Activated naive CD8-positive, alpha-beta T cell treated with anti-CD3 and anti-CD28 coated beads for 36 hours (primary cell): ENCODE measurements around the gene SPDYE3. TPM values are rescaled to one million over a fixed set of nuclear protein-coding genes. Genes with fewer than 3 reads are reported as not detected.
"Not testable (repeated sequence)": the region's sequence is repeated elsewhere in the genome, so short reads cannot be mapped to it uniquely, and the experiment has no call there.

Experiments used
- DNase-seq: peaks from one replicate; pipeline ENCODE4 v3.0.0; 2021
- H3K27ac Mint-ChIP-seq: one replicate; pipeline ENCODE4 v1.8.0; 2022; ENCODE audit warnings: mild to moderate bottlenecking, moderate library complexity, mixed read lengths
- H3K27me3 Mint-ChIP-seq: one replicate; pipeline ENCODE4 v1.8.0; 2022; ENCODE audit warnings: mild to moderate bottlenecking, mixed read lengths
- H3K36me3 Mint-ChIP-seq: one replicate; pipeline ENCODE4 v1.8.0; 2021; ENCODE audit warnings: mild to moderate bottlenecking, mixed read lengths
- H3K4me1 Mint-ChIP-seq: one replicate; pipeline ENCODE4 v1.8.0; 2021; ENCODE audit warnings: mixed read lengths
- H3K4me3 Mint-ChIP-seq: one replicate; pipeline ENCODE4 v1.8.0; 2022; ENCODE audit warnings: mild to moderate bottlenecking, moderate library complexity, mixed read lengths
- H3K9me3 Mint-ChIP-seq: one replicate; pipeline ENCODE4 v1.8.0; 2022; ENCODE audit warnings: mixed read lengths
- total RNA-seq, 2 experiments: library from RNA; stranded (reverse); gene quantifications; one replicate each; pipeline ENCODE4 v1.2.3, GENCODE V29; 2021

Gene SPDYE3
- total RNA-seq, 2 experiments from 2014 or later: not detected

DNA sequence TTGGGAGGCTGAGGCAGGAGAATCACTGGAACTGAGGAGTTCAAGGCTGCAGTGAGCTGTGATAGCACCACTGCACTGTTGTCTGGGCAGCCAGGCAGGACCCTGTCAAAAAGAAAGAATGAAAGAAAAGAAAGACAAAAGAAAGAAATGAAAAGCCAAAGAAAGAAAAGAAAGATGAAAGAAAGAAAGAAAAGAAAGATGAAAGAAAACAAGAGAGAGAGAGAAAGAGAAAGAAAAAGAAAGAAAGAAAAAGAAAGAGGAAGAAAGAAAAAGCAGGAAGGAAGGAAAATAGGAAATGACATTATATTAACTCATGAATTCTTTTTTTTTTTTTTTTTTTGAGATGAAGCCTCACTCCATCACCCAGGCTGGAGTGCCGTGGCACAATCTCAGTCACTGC is 32.4 kb upstream of the SPDYE3 start:
- peaks cover 2% of the 10 kb centered on the region for H3K36me3 Mint-ChIP-seq
- no peaks in the 10 kb centered on the region for H3K9me3 Mint-ChIP-seq
- DNase-seq: no peak
- no peak overlapping the region for H3K4me3 Mint-ChIP-seq
- H3K27me3 Mint-ChIP-seq: no peaks in the 10 kb centered on the region
- peaks cover 13% of the 10 kb centered on the region for H3K4me1 Mint-ChIP-seq
- H3K27ac Mint-ChIP-seq: no peak overlapping the region

DNA sequence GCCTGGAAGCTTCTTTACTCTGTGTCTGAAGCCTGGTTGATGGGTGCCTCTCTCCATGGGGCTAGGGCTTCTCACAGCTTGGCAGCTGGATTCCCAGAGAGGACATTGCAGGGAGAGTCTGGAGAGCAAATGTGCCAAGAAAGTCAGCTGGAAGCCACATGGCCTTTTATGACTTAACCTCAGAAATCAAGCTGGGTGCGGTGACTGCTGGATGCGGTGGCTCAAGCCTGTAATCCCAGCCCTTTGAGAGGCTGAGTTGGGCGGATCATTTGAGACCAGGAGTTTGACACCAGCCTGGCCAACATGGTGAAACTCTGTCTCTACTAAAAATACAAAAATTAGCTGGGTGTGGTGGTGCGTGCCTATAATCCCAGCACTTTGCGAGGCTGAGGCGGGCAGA is 31.4 kb upstream of the SPDYE3 start:
- DNase-seq, H3K27me3 Mint-ChIP-seq, H3K27ac Mint-ChIP-seq, H3K9me3 Mint-ChIP-seq, H3K36me3 Mint-ChIP-seq, H3K4me1 Mint-ChIP-seq, H3K4me3 Mint-ChIP-seq: not testable (repeated sequence)

DNA sequence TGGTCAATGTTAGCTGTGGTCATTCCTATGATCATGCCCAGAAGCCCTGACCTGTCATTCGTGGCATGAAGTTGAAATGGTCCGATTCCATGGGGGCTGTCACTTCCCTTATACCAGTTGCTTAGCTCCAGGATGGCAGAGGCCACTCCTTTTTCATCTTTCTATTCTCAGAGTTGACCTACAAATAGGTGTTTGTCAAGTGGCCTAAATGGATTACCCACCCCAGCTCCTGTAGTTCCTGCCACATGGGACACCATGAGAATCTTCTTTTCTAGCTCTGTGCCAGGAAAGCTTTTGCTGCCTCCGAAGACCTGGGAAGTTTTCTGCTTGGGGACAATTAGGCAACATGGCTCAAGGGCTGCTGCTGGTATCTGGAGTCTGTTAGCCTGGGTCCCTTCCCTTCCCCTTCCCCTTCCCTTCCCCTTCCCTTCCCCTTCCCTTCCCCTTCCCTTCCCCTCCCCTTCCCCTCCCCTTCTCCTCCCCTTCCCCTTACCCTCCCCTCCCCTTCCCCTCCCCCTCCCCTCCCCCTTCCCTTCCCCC is 25.4 kb upstream of the SPDYE3 start:
- not testable (repeated sequence) for H3K27me3 Mint-ChIP-seq, H3K36me3 Mint-ChIP-seq, H3K4me1 Mint-ChIP-seq, DNase-seq, H3K4me3 Mint-ChIP-seq, H3K27ac Mint-ChIP-seq, H3K9me3 Mint-ChIP-seq

DNA sequence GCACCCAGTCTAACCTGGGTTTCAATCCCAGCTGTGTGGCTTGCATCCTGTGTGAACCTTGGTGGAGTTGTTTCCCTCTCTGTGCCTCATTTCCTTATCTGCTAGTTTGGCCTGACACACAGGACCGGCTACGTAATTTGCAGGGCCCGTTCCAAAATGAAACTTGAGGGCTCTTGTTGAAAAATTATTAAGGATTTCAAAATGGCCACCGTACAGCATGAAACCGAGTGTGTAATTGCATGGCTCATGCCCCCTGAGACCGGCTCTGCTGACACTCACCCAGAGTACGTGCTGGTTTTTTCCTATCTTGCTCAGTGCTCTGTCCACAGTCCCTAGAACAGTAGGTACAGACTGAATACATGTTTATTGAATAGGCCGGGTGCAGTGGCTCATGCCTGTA is 24.4 kb upstream of the SPDYE3 start:
- not testable (repeated sequence) for H3K36me3 Mint-ChIP-seq, H3K9me3 Mint-ChIP-seq, H3K27ac Mint-ChIP-seq, H3K4me3 Mint-ChIP-seq, DNase-seq, H3K4me1 Mint-ChIP-seq, H3K27me3 Mint-ChIP-seq

DNA sequence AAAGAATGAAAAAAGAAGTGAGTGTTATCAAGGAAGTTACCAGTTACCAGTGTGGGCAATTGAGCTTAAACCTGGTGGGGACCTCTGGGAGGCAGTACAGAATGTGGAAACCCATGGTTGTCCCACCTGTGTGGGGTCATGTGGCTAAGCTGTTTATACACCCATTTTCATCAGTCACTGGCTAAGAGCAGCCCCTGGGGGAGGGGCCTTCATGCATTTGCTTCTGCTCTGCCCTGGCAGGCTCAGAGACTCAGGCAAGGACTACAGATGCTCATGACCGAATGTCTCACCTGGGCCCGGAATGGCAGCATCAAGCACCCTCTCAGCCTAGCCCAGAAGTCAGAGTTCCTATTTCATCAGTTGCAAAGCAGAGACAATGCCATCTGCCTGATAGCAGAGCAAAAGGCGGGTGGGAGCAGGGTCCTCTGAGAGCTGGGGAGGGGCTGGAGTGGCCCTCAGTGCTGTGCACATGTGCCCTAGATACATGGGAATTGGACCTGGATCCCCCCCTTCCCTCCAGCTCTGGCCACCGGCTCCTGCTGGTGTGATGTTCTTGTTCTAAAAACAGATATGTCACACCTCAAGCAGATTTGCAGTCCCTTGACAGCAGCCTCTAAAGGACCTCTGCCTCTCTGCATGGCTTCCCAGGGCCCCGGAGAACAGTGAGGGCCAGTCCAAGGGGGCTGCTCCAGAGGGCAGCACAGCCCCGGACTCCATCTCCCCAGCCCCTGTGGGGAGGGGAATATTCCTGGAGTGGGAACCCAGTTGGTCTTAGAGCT is 20.1 kb upstream of the SPDYE3 start:
- not testable (repeated sequence) for H3K4me1 Mint-ChIP-seq, DNase-seq, H3K36me3 Mint-ChIP-seq, H3K9me3 Mint-ChIP-seq, H3K27ac Mint-ChIP-seq, H3K4me3 Mint-ChIP-seq, H3K27me3 Mint-ChIP-seq

DNA sequence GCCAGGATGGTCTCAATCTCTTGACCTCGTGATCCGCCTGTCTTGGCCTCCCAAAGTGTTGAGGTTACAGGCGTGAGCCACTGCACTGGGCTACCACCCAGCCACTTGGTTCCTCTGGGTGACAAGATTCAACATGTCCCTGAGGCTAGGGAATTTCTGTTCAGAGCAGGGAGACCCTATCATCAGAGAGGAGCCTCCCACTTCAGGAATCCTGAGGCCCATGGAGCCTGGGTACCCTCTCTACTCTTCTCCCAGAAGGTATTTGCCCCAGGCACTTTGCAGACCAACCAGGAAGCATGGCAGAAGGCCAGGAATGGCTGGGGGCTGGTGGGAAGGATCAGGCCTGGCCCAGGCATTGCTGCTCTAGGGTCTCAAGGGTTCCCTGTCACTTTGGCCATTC is 19.2 kb upstream of the SPDYE3 start:
- not testable (repeated sequence) for H3K9me3 Mint-ChIP-seq, H3K27me3 Mint-ChIP-seq, H3K4me3 Mint-ChIP-seq, H3K36me3 Mint-ChIP-seq, H3K27ac Mint-ChIP-seq, H3K4me1 Mint-ChIP-seq, DNase-seq

DNA sequence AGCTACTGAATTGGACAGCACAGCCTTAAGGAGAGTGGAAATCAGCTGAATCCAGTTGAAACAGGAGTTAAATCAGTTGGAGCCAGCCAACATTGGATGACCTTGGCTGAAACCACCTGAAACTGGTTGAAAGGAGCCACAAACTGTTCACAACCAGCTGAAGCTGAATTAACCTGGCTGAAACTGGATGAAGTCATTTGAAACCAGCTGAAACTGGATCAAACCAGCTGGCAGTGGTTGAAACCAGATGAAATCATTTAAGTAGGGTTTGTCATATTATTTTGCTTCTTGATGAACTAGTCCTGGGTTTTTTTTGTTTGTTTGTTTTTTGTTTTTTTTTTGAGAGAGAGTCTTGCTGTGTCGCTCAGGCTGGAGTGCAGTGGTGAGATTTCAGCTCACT is 15.3 kb upstream of the SPDYE3 start:
- H3K27ac Mint-ChIP-seq: not testable (repeated sequence)

DNA sequence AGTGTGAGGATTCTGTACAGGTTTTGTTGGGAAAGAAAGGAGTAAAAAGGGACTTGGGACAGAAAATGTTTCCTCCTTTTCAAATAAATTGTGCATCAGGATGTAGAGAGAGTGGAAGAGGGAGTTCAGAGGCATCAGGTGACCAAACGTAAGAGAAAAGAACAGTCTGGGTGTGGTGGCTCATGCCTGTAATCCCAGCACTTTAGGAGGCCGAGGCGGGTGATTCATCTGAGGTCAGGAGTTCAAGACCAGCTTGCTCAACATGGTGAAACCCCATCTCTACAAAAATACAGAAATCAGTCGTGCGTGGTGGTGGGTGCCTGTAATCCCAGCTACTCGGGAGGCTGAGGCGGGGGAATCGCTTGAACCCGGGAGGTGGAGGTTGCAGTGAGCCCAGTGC is 12.2 kb upstream of the SPDYE3 start:
- DNase-seq, H3K27me3 Mint-ChIP-seq, H3K9me3 Mint-ChIP-seq, H3K4me3 Mint-ChIP-seq, H3K4me1 Mint-ChIP-seq, H3K27ac Mint-ChIP-seq, H3K36me3 Mint-ChIP-seq: not testable (repeated sequence)

More for the DNA sequence above, 15.3 kb upstream of the SPDYE3 start:
- not testable (repeated sequence) for H3K4me1 Mint-ChIP-seq, H3K4me3 Mint-ChIP-seq, H3K27me3 Mint-ChIP-seq, H3K36me3 Mint-ChIP-seq, H3K9me3 Mint-ChIP-seq, DNase-seq

DNA sequence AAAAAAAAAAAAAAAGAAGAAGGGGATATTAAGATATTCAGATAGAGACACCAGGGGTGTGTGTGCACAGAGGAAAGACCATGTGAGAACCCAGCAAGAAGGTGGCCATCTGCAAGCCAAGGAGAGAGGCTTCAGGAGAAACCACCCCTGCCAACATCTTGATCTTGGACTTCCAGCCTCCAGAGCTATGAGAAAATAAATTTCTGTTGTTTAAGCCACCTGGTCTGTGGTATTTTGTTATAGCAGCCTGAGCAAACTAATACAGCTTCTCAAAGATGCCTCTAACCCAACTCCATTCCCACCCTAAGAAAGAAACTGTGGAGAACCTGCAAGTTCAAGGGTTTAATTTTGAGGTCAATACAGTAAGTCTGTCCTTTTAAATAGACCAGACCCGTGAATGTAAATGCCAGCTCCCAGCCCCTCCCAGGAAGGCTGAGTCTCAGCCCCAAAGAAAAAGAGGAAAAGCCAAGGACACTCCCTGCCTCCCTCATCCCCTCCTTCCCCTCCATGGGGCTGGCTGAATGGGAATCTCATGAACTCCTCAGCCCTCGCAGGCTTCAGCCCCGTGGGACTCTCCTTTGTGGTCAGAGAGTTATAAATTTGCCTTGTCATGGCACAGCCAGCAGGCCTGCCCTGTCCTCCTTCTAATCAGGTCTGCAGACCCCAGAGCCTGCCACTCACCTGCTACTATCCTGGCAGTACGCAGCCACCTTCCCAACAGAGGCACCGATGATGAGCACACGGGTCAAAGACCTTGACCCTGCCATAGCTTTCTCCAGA is 9.5 kb upstream of the SPDYE3 start:
- DNase-seq, H3K4me1 Mint-ChIP-seq, H3K36me3 Mint-ChIP-seq, H3K9me3 Mint-ChIP-seq, H3K27me3 Mint-ChIP-seq, H3K4me3 Mint-ChIP-seq, H3K27ac Mint-ChIP-seq: not testable (repeated sequence)

DNA sequence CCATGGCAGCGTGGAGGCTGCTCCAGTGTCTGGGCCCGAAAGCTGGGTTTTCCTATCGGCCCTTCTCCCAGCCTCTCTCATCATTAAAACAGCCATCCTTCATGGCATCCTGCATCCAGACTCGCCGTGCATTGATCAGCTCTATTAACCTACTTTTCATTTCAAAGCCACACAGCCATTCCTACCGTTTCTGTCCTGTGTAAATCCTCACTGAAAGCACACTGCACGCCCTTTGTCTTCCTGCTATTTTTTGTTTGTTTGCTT is 8.9 kb upstream of the SPDYE3 start:
- not testable (repeated sequence) for H3K4me1 Mint-ChIP-seq, H3K9me3 Mint-ChIP-seq, H3K27me3 Mint-ChIP-seq, DNase-seq, H3K36me3 Mint-ChIP-seq, H3K4me3 Mint-ChIP-seq, H3K27ac Mint-ChIP-seq

DNA sequence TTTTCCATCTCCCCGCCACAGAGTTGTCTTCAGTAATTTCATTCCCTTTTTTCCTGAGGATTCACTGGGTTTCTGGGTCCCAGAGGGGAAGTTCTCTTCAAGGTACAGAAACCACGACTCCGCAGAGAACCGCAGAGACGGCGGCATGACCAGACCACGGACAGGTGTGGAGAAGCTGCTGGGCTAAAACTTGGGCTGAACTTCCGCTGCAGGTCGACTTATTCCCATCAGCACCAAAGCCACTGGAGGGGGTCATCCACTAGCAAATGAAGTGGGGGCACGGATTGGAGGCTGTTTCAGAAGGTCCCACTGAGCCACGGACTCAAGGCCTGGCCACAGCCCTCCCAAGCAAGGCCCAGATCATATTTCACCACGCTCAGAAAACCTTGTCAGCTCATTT is 3.0 kb upstream of the SPDYE3 start:
- H3K4me3 Mint-ChIP-seq, DNase-seq, H3K36me3 Mint-ChIP-seq, H3K4me1 Mint-ChIP-seq, H3K9me3 Mint-ChIP-seq, H3K27me3 Mint-ChIP-seq, H3K27ac Mint-ChIP-seq: not testable (repeated sequence)

DNA sequence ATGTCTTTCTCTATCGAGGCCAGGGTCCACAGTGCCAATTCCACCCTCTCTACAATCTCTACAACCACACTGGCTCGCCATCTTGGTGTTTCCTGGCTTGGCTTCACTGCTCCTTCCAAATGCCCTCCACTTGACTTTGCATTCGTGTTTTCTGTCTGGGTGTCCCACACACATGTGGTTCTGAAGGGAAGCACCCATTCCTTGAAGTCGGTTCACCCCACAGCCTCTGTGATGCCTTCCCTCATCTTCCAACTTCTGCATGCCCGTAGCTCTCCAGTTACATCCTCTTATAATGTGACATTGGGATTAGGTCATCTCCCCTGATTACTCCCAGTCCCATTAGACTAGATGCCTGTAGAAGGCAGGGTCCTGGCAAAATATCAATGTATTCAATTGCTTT is 10.8 kb downstream of the SPDYE3 start:
- Mint-ChIP-seq H3K27ac (peak overlapping the region; percentile 4), H3K36me3 (peaks cover 17% of the 10 kb centered on the region)
- H3K9me3 Mint-ChIP-seq, DNase-seq, H3K4me3 Mint-ChIP-seq, H3K27me3 Mint-ChIP-seq, H3K4me1 Mint-ChIP-seq: not testable (repeated sequence)

DNA sequence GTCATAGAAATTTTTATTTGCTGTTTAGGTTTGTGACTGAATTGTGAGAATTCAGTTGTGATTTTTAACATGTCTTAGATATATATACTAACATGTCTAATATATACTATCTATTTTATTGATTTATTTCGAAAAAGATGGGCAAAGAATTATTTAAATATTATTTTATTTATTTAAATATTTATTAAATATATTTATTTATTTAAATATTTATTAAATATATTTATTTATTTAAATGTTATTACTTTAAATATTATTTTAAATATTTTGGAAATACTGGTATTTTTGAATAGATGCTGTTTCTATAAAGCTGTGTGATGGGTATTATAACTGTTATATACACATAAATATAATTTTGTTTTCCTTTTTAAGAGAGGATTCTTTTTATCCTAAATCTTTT is 14.1 kb downstream of the SPDYE3 start:
- H3K27ac Mint-ChIP-seq, H3K4me3 Mint-ChIP-seq, DNase-seq, H3K9me3 Mint-ChIP-seq, H3K4me1 Mint-ChIP-seq, H3K27me3 Mint-ChIP-seq: not testable (repeated sequence)
- H3K36me3 Mint-ChIP-seq: peaks cover 22% of the 10 kb centered on the region

DNA sequence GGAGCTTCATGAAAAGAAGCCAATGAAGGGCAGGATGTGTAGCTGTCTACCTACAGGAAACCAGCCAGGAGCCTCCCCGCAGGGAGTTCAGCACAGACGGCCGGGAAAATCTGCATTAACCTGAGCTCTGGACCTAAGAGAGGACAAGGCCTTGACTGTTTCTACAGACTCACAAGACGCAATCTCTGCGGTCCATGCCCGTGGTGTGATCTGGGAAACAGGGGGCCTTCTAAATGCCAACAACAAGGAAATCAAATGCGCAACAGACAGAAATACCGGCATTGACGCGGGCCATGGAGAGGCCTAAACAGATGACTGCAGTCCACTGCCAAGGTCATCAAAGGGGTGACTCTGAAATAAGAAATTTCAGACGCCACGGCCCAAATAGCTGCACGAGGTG is 16.7 kb downstream of the SPDYE3 start:
- H3K9me3 Mint-ChIP-seq, H3K27ac Mint-ChIP-seq, H3K4me3 Mint-ChIP-seq, H3K4me1 Mint-ChIP-seq, DNase-seq, H3K27me3 Mint-ChIP-seq: not testable (repeated sequence)
- H3K36me3 Mint-ChIP-seq: peaks cover 18% of the 10 kb centered on the region

DNA sequence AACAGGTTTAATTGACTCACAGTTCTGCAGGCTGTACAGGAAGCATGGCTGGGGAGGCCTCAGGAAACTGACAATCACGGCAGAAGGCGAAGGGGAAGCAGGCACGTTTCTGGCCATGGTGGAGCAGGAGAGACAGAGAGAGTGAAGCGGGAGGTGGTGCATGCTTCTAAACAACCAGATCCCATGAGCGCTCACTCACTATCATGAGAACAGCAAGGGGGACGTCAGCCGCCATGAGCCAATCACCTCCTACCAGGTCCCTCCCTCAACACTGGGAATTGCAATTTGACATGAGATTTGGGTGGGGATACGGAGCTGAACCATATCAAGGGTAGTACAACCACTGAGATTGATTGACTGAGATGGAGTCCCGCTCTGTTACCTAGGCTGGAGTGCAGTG is 18.2 kb downstream of the SPDYE3 start:
- not testable (repeated sequence) for H3K9me3 Mint-ChIP-seq, DNase-seq, H3K27me3 Mint-ChIP-seq, H3K4me1 Mint-ChIP-seq, H3K4me3 Mint-ChIP-seq, H3K27ac Mint-ChIP-seq
- H3K36me3 Mint-ChIP-seq: peaks cover 13% of the 10 kb centered on the region

DNA sequence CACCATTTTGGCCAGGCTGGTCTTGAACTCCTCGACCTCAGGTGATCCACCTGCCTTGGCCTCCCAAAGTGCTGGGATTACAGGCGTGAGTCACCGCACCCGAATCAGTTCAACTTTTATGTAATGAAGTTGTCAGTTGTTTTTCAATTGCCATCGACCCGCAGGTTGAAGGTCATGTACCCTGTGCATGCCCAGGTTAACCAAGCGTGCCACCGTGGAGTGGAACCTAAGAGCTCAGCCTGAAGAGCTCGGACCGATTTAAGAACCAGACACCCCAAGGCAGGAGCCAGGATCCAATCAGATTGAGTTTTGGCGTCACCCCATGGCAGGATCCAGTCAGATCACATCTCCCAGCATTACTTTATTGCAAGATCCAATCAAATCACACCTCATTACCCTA is 19.4 kb downstream of the SPDYE3 start:
- not testable (repeated sequence) for H3K9me3 Mint-ChIP-seq, H3K4me3 Mint-ChIP-seq, H3K4me1 Mint-ChIP-seq, DNase-seq, H3K27ac Mint-ChIP-seq, H3K27me3 Mint-ChIP-seq
- H3K36me3 Mint-ChIP-seq: peaks cover 13% of the 10 kb centered on the region
